GM18868 (cell line): Measurements from ENCODE around the gene DENND2A.

Experiments
- ATAC-seq: cut with Tn5 transposase; IDR thresholded peaks from one replicate; pipeline ENCODE4 v1.9.1; 2021; ENCODE audit warnings: mild to moderate bottlenecking, moderate library complexity; ENCODE audit not compliant: unreplicated experiment

DENND2A gene

DNA sequence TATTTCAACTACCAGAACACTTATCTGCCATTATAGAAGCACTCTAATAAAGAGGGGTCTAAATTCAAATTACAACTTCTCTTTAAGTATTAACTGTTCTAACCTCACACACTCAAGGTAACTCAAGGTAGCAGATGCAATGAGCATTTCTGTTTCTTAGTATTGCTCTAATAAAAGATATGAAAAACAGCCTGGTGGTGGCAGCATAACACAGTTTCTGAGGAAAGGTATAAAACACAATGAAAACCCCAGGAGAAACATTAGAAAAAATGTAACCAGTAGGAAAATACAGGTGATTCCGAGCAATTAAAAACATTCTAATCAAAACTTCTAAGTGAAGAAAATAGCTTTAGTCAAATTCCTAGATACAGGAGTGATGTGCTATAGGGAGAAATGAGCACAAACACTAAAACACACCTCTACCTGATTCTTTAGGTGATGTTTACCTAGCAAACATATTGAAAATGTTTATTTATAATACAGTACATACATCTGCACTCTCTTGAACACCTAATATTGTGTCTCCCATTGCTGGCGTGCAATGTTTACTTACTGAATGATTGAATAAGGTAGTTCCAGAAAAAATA, 164.8 kb downstream of the DENND2A start:
- no peak for ATAC-seq
